ENCODE results near the gene DSCAM.

GRCh38 chr21:40383951-40384350 lies 463.0 kb downstream of the DSCAM start:
- TF ChIP-seq, protein P1, sequence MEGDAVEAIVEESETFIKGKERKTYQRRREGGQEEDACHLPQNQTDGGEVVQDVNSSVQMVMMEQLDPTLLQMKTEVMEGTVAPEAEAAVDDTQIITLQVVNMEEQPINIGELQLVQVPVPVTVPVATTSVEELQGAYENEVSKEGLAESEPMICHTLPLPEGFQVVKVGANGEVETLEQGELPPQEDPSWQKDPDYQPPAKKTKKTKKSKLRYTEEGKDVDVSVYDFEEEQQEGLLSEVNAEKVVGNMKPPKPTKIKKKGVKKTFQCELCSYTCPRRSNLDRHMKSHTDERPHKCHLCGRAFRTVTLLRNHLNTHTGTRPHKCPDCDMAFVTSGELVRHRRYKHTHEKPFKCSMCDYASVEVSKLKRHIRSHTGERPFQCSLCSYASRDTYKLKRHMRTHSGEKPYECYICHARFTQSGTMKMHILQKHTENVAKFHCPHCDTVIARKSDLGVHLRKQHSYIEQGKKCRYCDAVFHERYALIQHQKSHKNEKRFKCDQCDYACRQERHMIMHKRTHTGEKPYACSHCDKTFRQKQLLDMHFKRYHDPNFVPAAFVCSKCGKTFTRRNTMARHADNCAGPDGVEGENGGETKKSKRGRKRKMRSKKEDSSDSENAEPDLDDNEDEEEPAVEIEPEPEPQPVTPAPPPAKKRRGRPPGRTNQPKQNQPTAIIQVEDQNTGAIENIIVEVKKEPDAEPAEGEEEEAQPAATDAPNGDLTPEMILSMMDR (IDR thresholded peaks at IDR 0.05) = no peak
- TF ChIP-seq TP53 (CRISPR knock-in tag; IDR thresholded peaks at IDR 0.05) (no peak), SOX15 (CRISPR knock-in tag; IDR thresholded peaks at IDR 0.05) (no peak), IRF1 (CRISPR knock-in tag; IDR thresholded peaks at IDR 0.05) (no peak), ZNF138 (CRISPR knock-in tag; conservative IDR thresholded peaks at IDR 0.05) (no peak)
